GM21825 (cell line): ENCODE data around the gene SMIM41.

Experiments used
- ATAC-seq: cut with Tn5 transposase; IDR thresholded peaks from one replicate; pipeline ENCODE4 v1.9.1; 2021; ENCODE audit warnings: mild to moderate bottlenecking, moderate library complexity; ENCODE audit not compliant: unreplicated experiment

SMIM41 gene

GRCh38 chr12:52050116-52050757 lies 29.3 kb upstream of the SMIM41 start:
- ATAC-seq = no peak

- peak; percentile 82 for ATAC-seq
Measured at GRCh38 chr12:52050758-52051541, 28.6 kb upstream of the SMIM41 start, which contains the start of gene NR4A1. Gene NR4A1 (plus strand): TSS chr12:52051442. CDS start chr12:52054329, 2,887 bp downstream.

GRCh38 chr12:52052468-52053186 lies 26.9 kb upstream of the SMIM41 start:
- ATAC-seq = no peak

GRCh38 chr12:52053536-52054209 lies 25.8 kb upstream of the SMIM41 start:
- ATAC-seq = no peak

- no peak for ATAC-seq
Measured at GRCh38 chr12:52054231-52054832, 25.2 kb upstream of the SMIM41 start.

- no peak for ATAC-seq
Measured at GRCh38 chr12:52054833-52055730, 24.4 kb upstream of the SMIM41 start.

- no peak for ATAC-seq
Measured at GRCh38 chr12:52055731-52056711, 23.5 kb upstream of the SMIM41 start.

- no peak for ATAC-seq
Measured at GRCh38 chr12:52056801-52057637, 22.5 kb upstream of the SMIM41 start.

- no peak for ATAC-seq
Measured at GRCh38 chr12:52057638-52058576, 21.6 kb upstream of the SMIM41 start.

- no peak for ATAC-seq
Measured at GRCh38 chr12:52058631-52059361, 20.7 kb upstream of the SMIM41 start.

GRCh38 chr12:52059582-52060497 lies 19.7 kb upstream of the SMIM41 start:
- ATAC-seq = no peak

GRCh38 chr12:52060498-52061177 lies 18.9 kb upstream of the SMIM41 start:
- ATAC-seq = no peak

- ATAC-seq = no peak
Measured at GRCh38 chr12:52061470-52062166, 17.9 kb upstream of the SMIM41 start.
